T-cell (primary cell): ENCODE data around the gene TMEM234. TPM values are rescaled to one million over a fixed set of nuclear protein-coding genes. Genes with fewer than 3 reads are reported as not detected.

Experiments
- ATAC-seq, 4 experiments: fragments of 200-7000 bp in 3 of 4; fragments of 150-1000 bp in 1 of 4; cut with Tn5 transposase; replicated peaks in 1 of 4; 1 replicate in 3 of 4; 2 replicates in 1 of 4; pipeline ENCODE4 v1.10.0; 2021; ENCODE audit warnings: moderate library complexity in 3 of 4, mild to moderate bottlenecking in 2 of 4, moderate number of reproducible peaks in 1 of 4
- CTCF ChIA-PET, 2 donors: fragments of 300-600 bp; sonication (Branson Sonifier 250); formaldehyde crosslinking; loops; one replicate each; lab custom pipeline; 2022; ENCODE audit warnings: antibody characterized with exemption in 2 of 2; lab: Charles Lee
- POLR2A ChIA-PET, 2 donors: fragments of 300-600 bp; sonication (Branson Sonifier 250); formaldehyde crosslinking; loops; one replicate each; lab custom pipeline; 2022; ENCODE audit warnings: antibody characterized with exemption in 2 of 2; lab: Charles Lee
- DNase-seq, 35 experiments: peaks; one replicate each; pipeline versions ENCODE4 v3.0.0 to v3.0.0-alpha.2; 2013 to 2023
- H3K27ac ChIP-seq: one replicate; pipeline ENCODE4 v1.5.1; 2013; ENCODE audit warnings: low read length
- H3K27me3 ChIP-seq, 2 experiments: replicated peaks in 1 of 2; 1 replicate in 1 of 2; 2 replicates in 1 of 2; pipeline versions ENCODE4 v1.6.1 to v1.7.0; 2013; ENCODE audit warnings: low read length in 1 of 2, mixed read lengths in 1 of 2; ENCODE audit not compliant: control insufficient read depth in 2 of 2, insufficient read depth in 2 of 2; ENCODE audit errors: extremely low read depth in 1 of 2
- H3K36me3 ChIP-seq, 2 donors: 1 replicate in 1 of 2; 2 replicates in 1 of 2; pipeline versions ENCODE4 v1.6.1 to v1.7.0; 2013; ENCODE audit warnings: low read length in 1 of 2; ENCODE audit not compliant: control insufficient read depth in 2 of 2, insufficient read depth in 1 of 2; ENCODE audit errors: extremely low read depth in 1 of 2
- H3K4me1 ChIP-seq, 2 experiments: 1 replicate in 1 of 2; 2 replicates in 1 of 2; pipeline versions ENCODE4 v1.6.1 to v1.7.0; 2013; ENCODE audit warnings: low read length in 2 of 2, mixed read lengths in 1 of 2; ENCODE audit not compliant: insufficient read depth in 2 of 2, control insufficient read depth in 1 of 2; ENCODE audit errors: extremely low read depth in 1 of 2
- H3K4me3 ChIP-seq, 2 donors: 1 replicate in 1 of 2; 2 replicates in 1 of 2; pipeline versions ENCODE4 v1.5.1 to v1.7.0; 2013; ENCODE audit warnings: mild to moderate bottlenecking in 2 of 2, low read length in 1 of 2, moderate library complexity in 1 of 2; ENCODE audit not compliant: control insufficient read depth in 1 of 2; ENCODE audit errors: extremely low read depth in 1 of 2
- H3K9me3 ChIP-seq: 2 replicates; pipeline ENCODE4 v1.7.0; 2013
- H3K27ac Mint-ChIP-seq, 2 donors: one replicate each; pipeline ENCODE4 v1.8.0; 2020 to 2021; ENCODE audit warnings: mild to moderate bottlenecking in 2 of 2, mixed read lengths in 2 of 2
- H3K27me3 Mint-ChIP-seq, 2 donors: one replicate each; pipeline ENCODE4 v1.8.0; 2021 to 2022; ENCODE audit warnings: mixed read lengths in 2 of 2
- H3K36me3 Mint-ChIP-seq: one replicate; pipeline ENCODE4 v1.8.0; 2021; ENCODE audit warnings: mixed read lengths
- H3K4me1 Mint-ChIP-seq, 3 donors: one replicate each; pipeline ENCODE4 v1.8.0; 2020 to 2022; ENCODE audit warnings: mixed read lengths in 3 of 3, mild to moderate bottlenecking in 1 of 3
- H3K4me3 Mint-ChIP-seq, 3 donors: one replicate each; pipeline ENCODE4 v1.8.0; 2020 to 2022; ENCODE audit warnings: mild to moderate bottlenecking in 3 of 3, mixed read lengths in 3 of 3, moderate library complexity in 3 of 3
- H3K9me3 Mint-ChIP-seq, 3 donors: one replicate each; pipeline ENCODE4 v1.8.0; 2020 to 2022; ENCODE audit warnings: mixed read lengths in 3 of 3
- WGBS: methylation state at CpG from one replicate; pipeline ENCODE4 v1.1.5; 2013; ENCODE audit warnings: missing lambda C conversion rate; ENCODE audit not compliant: insufficient coverage; 5-methylcytosine and 5-hydroxymethylcytosine counted together
- total RNA-seq, 35 experiments: library from RNA in 6 of 35; stranded (reverse) in 6 of 35; fragments of 120-200 nt in 1 of 35; gene quantifications; one replicate each; pipeline versions ENCODE4 v1.2.1 to v1.2.4 and lab custom pipeline; 2013 to 2026

Gene TMEM234
- 10 to 100 TPM; 14.0 to 29.6 (median 26.0) TPM for total RNA-seq
- 13.3 TPM for total RNA-seq (2013)
- total RNA-seq (lab: John Stamatoyannopoulos, UW) = 7.4 to 47.7 (median 16.1) reads per million in 29 experiments

GRCh38 chr1:32221980-32222755 lies at the start of gene TMEM234, which contains the start of gene EIF3I:
TSS of gene TMEM234 (minus strand) at chr1:32222353. CDS start at chr1:32222322, 31 bp downstream.
TSS of gene EIF3I (plus strand) at chr1:32222407. CDS start at chr1:32222442, 35 bp downstream.
- H3K27me3 Mint-ChIP-seq = no peaks in the 10 kb centered on the region
- H3K4me1 Mint-ChIP-seq = peaks cover 24 to 54% (median 45%) of the 10 kb centered on the region in 3 donors
- peak; percentile 95 to 98 (median 96) for ATAC-seq
- peak within 1 kb of the TSS; percentile 90 to 96 (median 94) for H3K4me3 Mint-ChIP-seq
- Histone ChIP-seq H3K4me3 (peak within 1 kb of the TSS; percentile 89 to 98), H3K4me1 (peaks cover 21 to 33% of the 10 kb centered on the region in 2 experiments), H3K27me3 (no peaks in the 10 kb centered on the region), H3K9me3 (no peaks in the 10 kb centered on the region), H3K36me3 (peaks cover 11 to 36% of the 10 kb centered on the region in 2 donors), H3K27ac (peak within 1 kb of the TSS; percentile 97)
- peak; percentile 76 to 95 (median 88) for DNase-seq
- CTCF ChIA-PET = interaction anchor here in 1 of 2 donors (0.6 to 0.8 kb wide), 2 partner anchors 26 to 162 kb away, joined by 3 read pairs; no protein-coding TSS in a partner anchor
- peak within 1 kb of the TSS; percentile 92 to 97 for H3K27ac Mint-ChIP-seq
- H3K36me3 Mint-ChIP-seq = peaks cover 22% of the 10 kb centered on the region
- H3K9me3 Mint-ChIP-seq = no peaks in the 10 kb centered on the region
- under 1% methylated on average over 28 of the region's 46 CpGs for WGBS
- POLR2A ChIA-PET = interaction anchor here in 1 of 2 donors (0.6 kb wide), 1 partner anchor 43 kb away, joined by 6 read pairs; no protein-coding TSS in a partner anchor

- Mint-ChIP-seq H3K36me3 (peaks cover 25% of the 10 kb centered on the region), H3K27ac (peak overlapping the region; percentile 91 to 93), H3K4me3 (peak overlapping the region in 2 of 3 donors; percentile 35 to 41)
Observed at GRCh38 chr1:32269744-32270143, 47.6 kb upstream of the TMEM234 start.

GRCh38 chr1:32266921-32267591 lies 44.9 kb upstream of the TMEM234 start:
- Histone ChIP-seq H3K36me3 (peaks cover 0 to 42% of the 10 kb centered on the region in 2 donors), H3K4me1 (peaks cover 45 to 92% of the 10 kb centered on the region in 2 experiments), H3K4me3 (no peak overlapping the region), H3K9me3 (no peaks in the 10 kb centered on the region), H3K27ac (peak overlapping the region; percentile 57), H3K27me3 (no peaks in the 10 kb centered on the region)
- peak overlapping the region; percentile 97 to 99 for H3K27ac Mint-ChIP-seq
- no peaks in the 10 kb centered on the region for H3K9me3 Mint-ChIP-seq
- H3K4me3 Mint-ChIP-seq = peak overlapping the region; percentile 68 to 74 (median 68)
- H3K36me3 Mint-ChIP-seq = peaks cover 19% of the 10 kb centered on the region
- H3K27me3 Mint-ChIP-seq = no peaks in the 10 kb centered on the region
- WGBS = 59% methylated on average over 5 of the region's 7 CpGs
- CTCF ChIA-PET = interaction anchor here in 1 of 2 donors (0.6 to 1.6 kb wide), 2 partner anchors 19 to 41 kb away, joined by 3 read pairs; no protein-coding TSS in a partner anchor
- peaks cover 67 to 71% (median 70%) of the 10 kb centered on the region in 3 donors for H3K4me1 Mint-ChIP-seq
- ATAC-seq = peak; percentile 54 to 79 (median 65)
- DNase-seq = peak in 1 of 35 experiments; percentile 57
- POLR2A ChIA-PET = interaction anchor here (0.6 kb wide), 2 partner anchors 71 to 384 kb away, joined by 3 to 5 read pairs; partner anchors contain the start of gene RBBP4 (in 1 of the 2)

More at GRCh38 chr1:32269744-32270143, 47.6 kb upstream of the TMEM234 start:
- Histone ChIP-seq H3K4me1 (peaks cover 43 to 92% of the 10 kb centered on the region in 2 experiments), H3K36me3 (peaks cover 0 to 35% of the 10 kb centered on the region in 2 donors), H3K27ac (peak overlapping the region; percentile 36), H3K4me3 (no peak overlapping the region), H3K9me3 (no peaks in the 10 kb centered on the region), H3K27me3 (no peaks in the 10 kb centered on the region)
- Mint-ChIP-seq H3K4me1 (peaks cover 72 to 77% (median 75%) of the 10 kb centered on the region in 3 donors), H3K27me3 (no peaks in the 10 kb centered on the region), H3K9me3 (no peaks in the 10 kb centered on the region)
- POLR2A ChIA-PET = interaction anchor here (0.6 kb wide), 2 partner anchors 45 to 62 kb away, joined by 5 to 7 read pairs; no protein-coding TSS in a partner anchor
- ATAC-seq = no peak
- DNase-seq = no peak
- CTCF ChIA-PET = interaction anchor here in 1 of 2 donors (0.6 to 1.0 kb wide), 2 partner anchors 12 to 450 kb away, joined by 3 to 7 read pairs; no protein-coding TSS in a partner anchor

GRCh38 chr1:32265846-32266245 lies 43.7 kb upstream of the TMEM234 start:
- 82% methylated on average over 2 of the region's 9 CpGs for WGBS
- Histone ChIP-seq H3K27me3 (no peaks in the 10 kb centered on the region), H3K4me1 (peaks cover 37 to 92% of the 10 kb centered on the region in 2 experiments), H3K27ac (peak overlapping the region; percentile 70), H3K4me3 (no peak overlapping the region), H3K9me3 (no peaks in the 10 kb centered on the region), H3K36me3 (peaks cover 0 to 39% of the 10 kb centered on the region in 2 donors)
- H3K9me3 Mint-ChIP-seq = no peaks in the 10 kb centered on the region
- H3K27me3 Mint-ChIP-seq = no peaks in the 10 kb centered on the region
- peaks cover 19% of the 10 kb centered on the region for H3K36me3 Mint-ChIP-seq
- ATAC-seq (no peak), DNase-seq (no peak)
- H3K27ac Mint-ChIP-seq = peak overlapping the region; percentile 92 to 93
- CTCF ChIA-PET = interaction anchor here in 1 of 2 donors (0.6 to 1.6 kb wide), 2 partner anchors 18 to 22 kb away, joined by 3 read pairs; no protein-coding TSS in a partner anchor
- H3K4me3 Mint-ChIP-seq = peak overlapping the region in 2 of 3 donors; percentile 47 to 68
- peaks cover 55 to 64% (median 58%) of the 10 kb centered on the region in 3 donors for H3K4me1 Mint-ChIP-seq
- POLR2A ChIA-PET = interaction anchor here in 1 of 2 donors (0.6 kb wide), 1 partner anchor 44 kb away, joined by 6 read pairs; the partner anchor contains the start of genes EIF3I and TMEM234

GRCh38 chr1:32263744-32264143 lies 41.6 kb upstream of the TMEM234 start:
- Histone ChIP-seq H3K9me3 (no peaks in the 10 kb centered on the region), H3K36me3 (peaks cover 0 to 47% of the 10 kb centered on the region in 2 donors), H3K27ac (peak overlapping the region; percentile 70), H3K4me3 (peak overlapping the region; percentile 5 to 18), H3K4me1 (peaks cover 42 to 95% of the 10 kb centered on the region in 2 experiments), H3K27me3 (no peaks in the 10 kb centered on the region)
- ATAC-seq = peak; percentile 64 to 83 (median 68)
- POLR2A ChIA-PET = no interaction called here
- CTCF ChIA-PET = no interaction called here
- Mint-ChIP-seq H3K9me3 (no peaks in the 10 kb centered on the region), H3K4me1 (peaks cover 59 to 64% (median 62%) of the 10 kb centered on the region in 3 donors), H3K4me3 (peak overlapping the region; percentile 49 to 72 (median 68)), H3K27ac (peak overlapping the region; percentile 87 to 94), H3K27me3 (no peaks in the 10 kb centered on the region), H3K36me3 (peaks cover 23% of the 10 kb centered on the region)
- peak in 5 of 35 experiments; percentile 27 to 51 (median 42) for DNase-seq
- WGBS = no CpG with 5 or more reads among the region's 4 CpGs
